CD4-positive, alpha-beta T cell treated with Interleukin-6 for 4 hours (primary cell): Measurements from ENCODE around the gene ITIH1.

Experiments
- DNase-seq: peaks from one replicate; pipeline ENCODE4 v3.0.0-alpha.2; 2020; ENCODE audit warnings: mixed read lengths

Gene ITIH1

GRCh38 chr3:52790741-52791140 lies 13.3 kb downstream of the ITIH1 start:
- DNase-seq, result no peak

- no peak for DNase-seq
Measured at GRCh38 chr3:52791366-52791765, 14.0 kb downstream of the ITIH1 start.

DNA sequence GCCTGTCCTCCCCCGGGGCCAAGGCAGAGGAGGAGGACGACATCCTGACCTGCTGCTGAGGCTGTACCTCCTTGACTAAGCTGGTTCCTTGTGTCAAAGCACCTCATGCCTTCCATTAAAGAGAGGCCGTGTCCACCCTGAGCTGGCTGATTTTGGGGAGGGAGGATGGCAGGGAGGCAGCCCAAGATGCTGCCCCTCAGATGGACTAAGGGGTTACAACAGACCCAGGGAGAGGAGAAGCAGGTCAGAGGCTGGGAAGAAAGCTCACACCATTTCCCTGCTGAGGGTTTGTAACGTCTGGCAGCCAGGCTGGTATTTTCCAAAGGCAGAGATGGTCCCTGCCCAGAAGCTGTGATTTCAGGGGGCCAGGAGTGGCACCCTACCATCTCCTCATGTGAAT lies 14.5 kb downstream of the ITIH1 start:
- no peak for DNase-seq

- no peak for DNase-seq
Measured at GRCh38 chr3:52792413-52792812, 15.0 kb downstream of the ITIH1 start.

GRCh38 chr3:52792961-52793695 lies 15.7 kb downstream of the ITIH1 start:
- no peak for DNase-seq

DNA sequence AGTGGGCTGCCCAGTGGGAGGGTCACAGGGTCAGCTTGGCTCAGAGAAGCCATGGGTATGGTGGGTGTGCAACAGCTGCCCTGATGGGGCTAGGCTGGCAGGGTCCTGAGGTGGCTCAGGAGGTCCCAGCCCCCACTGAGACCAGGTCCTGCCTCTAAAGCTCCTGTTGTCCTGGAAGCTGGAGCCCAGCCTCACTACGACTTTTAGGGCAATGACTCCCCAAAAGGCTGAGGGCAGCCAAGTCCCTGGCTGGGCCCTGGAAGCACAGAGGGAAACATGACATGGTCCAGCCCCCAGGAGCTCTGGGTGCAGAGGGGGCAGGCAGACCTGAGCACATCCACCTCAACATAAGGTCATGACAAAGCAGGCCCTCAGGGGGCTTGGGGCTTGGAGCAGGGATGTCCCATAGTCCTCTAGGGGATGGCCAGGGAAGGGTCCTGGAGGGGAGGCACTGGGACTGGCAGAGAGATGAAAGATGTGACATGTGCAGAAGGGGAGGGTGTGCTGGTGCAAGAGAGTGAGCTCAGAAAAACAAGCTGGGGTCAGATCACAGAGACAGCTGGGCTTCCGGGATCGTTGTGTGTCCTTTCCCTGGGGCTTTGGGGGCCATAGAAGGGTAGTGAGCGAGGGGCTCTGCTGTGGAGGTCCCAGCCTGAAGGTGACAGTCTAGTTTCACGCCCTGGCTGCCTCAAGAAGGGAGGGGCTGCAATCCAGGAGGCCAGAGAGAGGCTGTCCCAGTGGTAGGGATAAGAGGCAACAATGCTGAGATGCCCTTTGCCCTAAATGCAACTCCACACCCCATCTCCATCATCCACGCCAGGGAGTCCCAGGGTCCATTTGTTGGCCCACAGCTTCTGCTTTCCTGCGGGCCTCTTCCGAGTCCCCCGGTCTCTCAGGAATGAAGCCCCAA lies 16.6 kb downstream of the ITIH1 start:
- no peak for DNase-seq

GRCh38 chr3:52794612-52795099 lies 17.3 kb downstream of the ITIH1 start, which contains the start of gene ITIH3:
TSS of gene ITIH3 (plus strand) at chr3:52794796. CDS start at chr3:52794804, 8 bp downstream.
- no peak for DNase-seq

DNA sequence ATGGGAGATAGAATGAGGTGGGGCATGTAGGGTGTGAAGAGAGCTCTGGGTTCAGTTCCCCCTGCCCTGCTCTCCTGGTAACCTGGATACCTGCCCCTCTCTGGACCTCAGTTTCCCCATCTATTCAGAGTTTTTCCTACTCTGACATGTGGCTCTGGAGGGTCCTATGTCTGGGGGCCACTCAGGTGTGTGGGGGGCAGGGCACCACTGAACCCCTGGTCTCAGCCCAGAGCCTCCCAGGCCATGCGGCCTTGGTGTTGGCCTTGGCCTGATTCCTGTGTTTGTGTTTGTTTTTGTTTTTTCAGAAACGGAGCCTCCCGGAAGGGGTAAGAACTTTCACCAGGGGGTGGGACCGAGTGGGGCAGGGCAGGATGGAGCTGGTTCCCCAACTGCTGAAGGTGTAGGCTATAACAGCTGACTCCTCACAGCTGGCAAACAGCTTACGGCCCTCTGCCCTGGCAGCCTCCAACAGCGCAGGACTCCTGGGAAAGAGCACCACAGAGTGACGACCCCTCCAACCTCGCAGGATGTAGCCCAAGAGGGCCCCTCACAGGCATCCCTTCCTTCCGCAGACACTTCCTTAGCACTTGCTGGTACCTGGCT lies 18.0 kb downstream of the ITIH1 start:
- no peak for DNase-seq

DNA sequence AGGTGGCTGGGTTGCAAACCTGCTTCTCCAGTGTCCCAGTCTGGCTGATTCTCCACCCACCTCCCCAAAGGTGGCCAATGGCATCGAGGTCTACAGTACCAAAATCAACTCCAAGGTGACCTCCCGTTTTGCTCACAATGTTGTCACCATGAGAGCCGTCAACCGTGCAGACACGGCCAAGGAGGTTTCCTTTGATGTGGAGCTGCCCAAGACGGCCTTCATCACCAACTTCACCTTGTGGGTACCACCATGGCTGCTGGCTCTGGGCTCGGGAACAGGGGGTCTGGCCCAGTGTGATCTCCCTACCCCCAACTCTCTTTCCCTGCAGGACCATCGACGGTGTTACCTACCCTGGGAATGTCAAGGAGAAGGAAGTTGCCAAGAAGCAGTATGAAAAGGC lies 19.0 kb downstream of the ITIH1 start:
- DNase-seq, result no peak

DNA sequence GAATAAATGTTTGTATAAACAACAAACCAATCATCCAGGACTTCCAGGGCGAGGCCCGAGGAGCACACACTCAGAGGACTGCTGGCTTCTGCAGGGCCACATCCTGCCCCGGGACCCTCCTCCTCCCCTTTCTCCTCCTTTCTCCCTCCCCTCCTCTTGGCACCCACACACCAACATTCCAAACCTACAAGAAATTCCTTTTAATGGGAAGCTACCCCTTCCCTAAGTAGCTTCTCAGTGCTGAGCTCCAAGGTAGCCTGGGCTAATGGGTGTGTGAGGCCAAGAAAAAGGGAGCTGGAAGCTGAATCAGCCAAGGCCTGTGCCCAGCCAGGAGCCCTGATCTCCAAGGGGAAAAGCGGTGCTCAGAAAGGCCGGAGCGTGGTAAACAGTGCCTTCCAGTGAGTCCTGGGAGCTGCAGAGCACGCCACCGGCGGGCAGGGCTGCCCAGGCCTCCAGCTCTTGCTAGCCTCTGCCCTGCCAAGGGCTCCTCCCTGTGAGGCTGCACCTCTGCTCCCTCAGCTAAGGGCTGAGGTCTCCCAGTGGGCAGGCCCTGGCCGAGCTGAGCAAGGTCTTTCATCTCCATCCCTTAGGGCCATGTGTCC lies 21.1 kb downstream of the ITIH1 start:
- DNase-seq, result no peak

DNA sequence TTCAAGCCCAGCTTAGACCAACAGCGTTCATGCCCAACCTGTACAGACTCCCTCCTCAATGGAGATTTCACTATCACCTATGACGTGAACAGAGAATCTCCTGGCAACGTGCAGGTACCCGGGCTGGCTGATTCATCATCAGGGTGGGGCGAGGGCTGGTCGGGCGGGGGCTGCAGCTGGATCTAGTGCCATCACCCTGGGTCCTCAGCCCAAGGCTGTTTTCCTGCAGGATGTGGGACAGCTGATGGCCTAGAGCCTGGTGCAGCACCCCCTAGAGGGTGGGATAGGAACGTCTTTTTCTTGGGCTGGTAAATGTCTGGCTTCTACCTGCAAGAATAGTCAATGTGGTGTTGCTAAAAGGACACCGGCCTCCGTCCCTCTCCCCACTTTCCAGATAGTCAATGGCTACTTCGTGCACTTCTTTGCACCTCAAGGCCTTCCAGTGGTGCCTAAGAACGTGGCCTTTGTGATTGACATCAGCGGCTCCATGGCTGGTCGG lies 21.6 kb downstream of the ITIH1 start:
- DNase-seq, result peak; percentile 18

- DNase-seq, result no peak
Measured at GRCh38 chr3:52800079-52800478, 22.7 kb downstream of the ITIH1 start.

DNA sequence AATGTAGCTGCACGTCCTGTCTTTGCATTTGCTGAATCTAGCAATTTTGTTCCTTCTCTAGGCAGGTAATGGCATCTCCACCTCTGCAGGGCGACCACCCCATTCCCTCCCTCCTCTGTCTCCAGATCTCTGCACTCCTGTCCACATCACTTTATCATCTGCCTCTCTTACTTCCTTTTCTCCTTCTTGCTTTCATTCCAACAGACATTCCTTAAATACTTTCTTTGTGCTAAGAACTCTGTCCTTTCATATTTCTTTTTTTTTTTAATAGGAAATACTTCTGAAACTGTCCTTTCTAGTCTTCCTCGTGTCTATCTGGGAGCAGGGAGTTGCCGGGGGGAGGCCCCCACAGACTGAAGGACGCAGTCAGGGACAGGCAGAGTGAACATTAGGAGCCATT lies 24.4 kb downstream of the ITIH1 start:
- no peak for DNase-seq

DNA sequence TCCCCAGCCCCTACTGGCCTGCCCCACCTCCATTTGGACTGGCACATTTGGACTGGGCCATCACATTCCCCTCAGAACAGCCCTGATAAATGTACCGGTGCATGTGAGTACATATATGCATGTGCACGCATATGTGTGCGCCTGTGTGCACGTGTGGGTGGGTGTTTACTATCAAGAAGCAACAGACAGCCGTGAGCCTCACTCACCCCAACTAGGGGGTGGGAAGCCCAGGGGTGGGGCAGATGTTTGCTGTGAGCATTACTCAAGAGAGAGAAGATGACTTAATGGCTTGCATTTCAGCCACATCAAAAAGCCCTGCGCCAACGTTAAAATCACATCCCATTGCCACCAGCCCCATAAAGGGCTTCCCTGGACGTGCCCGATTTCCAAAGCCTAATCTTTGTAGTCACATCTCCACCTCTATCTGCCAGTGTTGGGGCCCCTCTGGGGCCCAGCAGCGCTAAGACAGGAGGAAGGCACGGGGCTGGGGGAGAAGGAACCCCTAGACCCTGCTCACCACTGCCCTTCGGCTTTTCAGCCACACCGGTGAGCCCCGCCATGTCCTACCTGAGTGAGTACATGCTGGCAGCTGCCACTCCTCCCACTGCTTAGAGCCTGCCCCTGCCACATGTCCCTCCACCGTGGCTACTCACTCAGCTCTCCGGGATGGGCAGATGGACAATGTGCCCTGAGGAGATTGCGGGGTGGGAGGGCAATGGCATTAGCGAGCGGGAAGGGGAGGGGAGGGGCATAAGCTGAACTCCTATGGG lies 28.1 kb downstream of the ITIH1 start:
- no peak for DNase-seq

DNA sequence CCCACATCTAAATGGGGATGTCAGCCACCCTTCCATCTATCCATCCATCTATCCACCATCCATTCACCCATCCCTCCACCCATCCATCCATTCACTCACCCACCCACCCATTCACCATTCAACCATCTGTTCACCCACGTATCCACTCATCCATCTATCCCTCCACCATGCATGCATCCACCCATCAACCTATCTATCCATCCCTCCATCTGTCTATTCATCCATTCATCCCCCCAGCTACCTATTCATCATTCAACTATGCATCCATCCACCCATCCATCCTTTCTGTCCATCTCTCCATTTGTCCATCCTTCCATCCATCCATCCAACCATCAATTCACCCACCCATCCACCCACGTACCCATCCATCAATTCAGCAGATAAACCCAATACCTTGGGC lies 31.8 kb downstream of the ITIH1 start:
- DNase-seq, result no peak

GRCh38 chr3:52809662-52810377 lies 32.4 kb downstream of the ITIH1 start:
- DNase-seq, result no peak

DNA sequence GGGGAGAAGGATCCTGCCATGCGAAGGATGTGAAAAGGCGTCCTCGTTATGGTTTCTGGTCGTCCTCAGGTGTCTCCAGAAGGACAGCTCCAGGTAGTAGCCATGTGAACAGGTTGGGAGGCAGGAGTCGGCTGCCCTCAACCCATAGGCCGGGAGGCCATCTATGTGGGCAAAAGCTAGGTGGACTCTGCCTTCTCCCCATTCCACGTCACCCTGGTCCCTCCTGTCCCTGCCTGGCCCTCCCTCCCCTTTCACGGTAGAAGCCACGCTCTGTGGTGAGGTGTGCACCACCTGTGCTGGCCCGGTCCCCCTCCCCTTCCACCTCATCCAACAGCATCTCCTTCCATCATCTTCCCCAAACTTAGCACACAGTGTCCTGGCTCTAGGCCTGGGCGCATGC lies 33.5 kb downstream of the ITIH1 start:
- no peak for DNase-seq

GRCh38 chr3:52811452-52812011 lies 34.1 kb downstream of the ITIH1 start:
- DNase-seq, result no peak

- DNase-seq, result no peak
Measured at GRCh38 chr3:52813810-52814209, 36.4 kb downstream of the ITIH1 start.

GRCh38 chr3:52816199-52816598 lies 38.8 kb downstream of the ITIH1 start:
- DNase-seq, result no peak

DNA sequence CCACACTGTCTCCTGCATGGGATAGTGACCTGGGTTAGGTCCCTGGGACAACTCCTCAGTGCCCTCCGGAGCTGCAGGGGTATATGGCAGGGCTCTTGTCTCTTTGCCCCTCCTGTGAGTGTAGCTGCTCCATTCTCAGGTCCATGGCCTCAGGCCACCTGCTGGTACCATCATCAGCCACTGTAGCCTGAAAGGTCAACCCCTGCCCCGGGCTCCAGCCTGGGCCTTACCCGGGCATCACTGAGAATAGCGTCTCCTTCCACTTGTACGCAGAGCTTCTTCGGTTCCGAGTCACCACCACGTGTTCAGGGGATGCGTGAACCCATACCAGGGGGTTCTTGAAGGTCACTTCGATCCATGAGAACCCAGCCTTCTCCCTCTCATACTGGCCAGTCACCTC lies 39.3 kb downstream of the ITIH1 start:
- DNase-seq, result no peak
